NCI-H2196 treated with DMSO at 0.1 percent for 48 hours (cell line): ENCODE results near the gene MT1M.
"Not testable (repeated sequence)": the region's sequence is repeated elsewhere in the genome, so short reads cannot be mapped to it uniquely, and the experiment has no call there.

Experiments
- DNase-seq: peaks from one replicate; lab custom pipeline; 2025; ENCODE audit not compliant: unreplicated experiment; lab: John Stamatoyannopoulos, UW

The MT1M gene

GRCh38 chr16:56671691-56672090, 39.2 kb downstream of the MT1M start:
- not testable (repeated sequence) for DNase-seq

- DNase-seq = not testable (repeated sequence)
Observed at GRCh38 chr16:56672171-56672570, 39.7 kb downstream of the MT1M start.

DNA sequence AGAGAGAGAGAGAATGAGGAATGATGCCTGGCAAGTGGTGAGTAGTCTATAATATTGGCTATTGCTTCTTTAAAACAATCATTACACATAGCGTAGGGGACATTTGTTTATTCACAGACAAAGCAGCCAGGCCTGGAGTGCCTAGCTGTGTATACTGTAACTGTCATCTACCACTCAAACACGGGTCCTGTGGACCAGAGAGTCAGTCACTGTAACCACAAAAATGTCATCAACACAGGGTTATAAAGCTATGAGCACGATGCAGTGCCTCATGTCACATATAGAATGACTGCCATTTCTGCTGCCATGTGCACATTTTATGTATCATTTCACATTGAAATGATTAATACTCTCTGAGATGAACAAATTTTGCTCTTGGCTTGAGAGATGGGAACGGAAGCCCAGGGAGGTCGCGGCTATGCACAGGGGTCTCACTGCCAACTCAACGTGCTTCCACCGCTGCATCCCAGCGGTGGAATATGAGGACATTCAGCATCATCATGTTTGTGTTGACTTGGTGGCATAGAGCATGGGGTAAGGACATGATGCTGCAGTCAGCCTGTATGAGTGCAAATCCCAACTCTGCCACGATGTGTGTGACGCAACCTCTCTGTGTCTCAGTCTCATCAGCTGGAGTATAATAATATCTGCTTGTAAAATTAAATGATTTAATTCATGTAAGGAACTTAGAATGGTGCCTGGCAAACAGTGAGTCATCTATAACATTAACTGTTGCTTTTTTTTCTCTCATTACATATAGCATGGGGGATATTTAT, 40.5 kb downstream of the MT1M start:
- no peak for DNase-seq

GRCh38 chr16:56673921-56674320, 41.5 kb downstream of the MT1M start:
- no peak for DNase-seq

GRCh38 chr16:56674570-56674969, 42.1 kb downstream of the MT1M start:
- DNase-seq = not testable (repeated sequence)

DNA sequence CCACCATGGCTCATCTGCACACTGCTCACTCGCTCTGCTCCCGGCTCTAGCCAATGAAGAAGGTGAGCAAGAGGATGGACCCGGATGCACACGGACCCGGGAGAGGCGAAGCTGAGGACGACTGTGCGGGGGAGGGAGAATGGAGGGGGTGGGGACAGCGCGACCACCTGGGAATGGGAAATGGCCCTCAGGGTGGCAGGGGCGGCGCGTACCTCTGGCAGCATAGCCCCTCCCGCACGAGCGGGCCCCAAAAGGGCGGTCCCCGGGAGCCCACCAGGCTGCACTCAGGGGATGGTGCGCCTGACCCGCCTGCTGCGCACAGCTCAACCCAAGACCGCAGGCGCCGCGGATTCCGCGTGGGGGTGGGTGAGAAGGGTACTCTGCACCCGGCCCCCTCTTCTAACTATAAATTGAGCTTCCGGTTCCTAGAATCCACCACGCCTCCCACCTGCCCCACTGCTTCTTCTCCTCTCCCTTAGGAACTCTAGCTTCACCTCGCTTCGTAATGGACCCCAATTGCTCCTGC, 43.3 kb downstream of the MT1M start:
- DNase-seq = no peak

DNA sequence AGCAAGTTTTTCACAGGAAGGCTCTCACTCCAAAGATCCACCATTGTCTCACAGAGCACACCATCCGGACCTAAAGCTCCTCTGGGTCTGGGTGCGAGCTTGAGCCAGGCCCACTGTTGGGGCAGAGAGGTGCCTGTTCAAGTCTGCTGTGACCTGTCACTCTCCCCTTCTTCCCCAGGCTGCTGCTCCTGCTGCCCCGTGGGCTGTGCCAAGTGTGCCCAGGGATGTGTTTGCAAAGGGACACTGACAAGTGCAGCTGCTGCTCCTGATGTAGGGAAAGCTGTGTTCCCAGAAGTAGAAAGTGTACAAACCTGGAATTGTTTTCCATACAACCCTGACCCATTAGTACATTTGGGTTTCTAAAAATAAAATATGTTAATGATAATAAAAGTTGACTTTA, 45.0 kb downstream of the MT1M start:
- DNase-seq = no peak

- no peak for DNase-seq
Observed at GRCh38 chr16:56679078-56679730, 46.7 kb downstream of the MT1M start.

DNA sequence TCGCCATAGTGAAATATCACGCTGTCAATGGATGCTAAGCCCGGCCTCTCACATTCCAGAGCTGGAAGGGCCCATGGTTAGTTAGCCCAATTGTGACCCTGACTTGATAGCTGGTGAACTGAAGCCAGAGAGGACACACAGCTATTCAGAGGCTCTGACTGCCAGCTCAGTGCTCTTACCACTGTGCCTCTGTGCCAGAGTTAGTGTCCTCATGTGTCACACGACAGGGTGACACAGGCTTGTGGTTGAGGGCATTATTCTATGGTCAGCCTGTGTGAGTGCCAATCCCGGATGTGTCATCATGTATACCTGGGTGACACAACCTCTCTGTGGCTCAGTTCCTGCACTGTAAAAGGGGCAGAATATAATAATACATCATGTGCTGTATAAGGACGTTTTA, 47.4 kb downstream of the MT1M start:
- no peak for DNase-seq

DNA sequence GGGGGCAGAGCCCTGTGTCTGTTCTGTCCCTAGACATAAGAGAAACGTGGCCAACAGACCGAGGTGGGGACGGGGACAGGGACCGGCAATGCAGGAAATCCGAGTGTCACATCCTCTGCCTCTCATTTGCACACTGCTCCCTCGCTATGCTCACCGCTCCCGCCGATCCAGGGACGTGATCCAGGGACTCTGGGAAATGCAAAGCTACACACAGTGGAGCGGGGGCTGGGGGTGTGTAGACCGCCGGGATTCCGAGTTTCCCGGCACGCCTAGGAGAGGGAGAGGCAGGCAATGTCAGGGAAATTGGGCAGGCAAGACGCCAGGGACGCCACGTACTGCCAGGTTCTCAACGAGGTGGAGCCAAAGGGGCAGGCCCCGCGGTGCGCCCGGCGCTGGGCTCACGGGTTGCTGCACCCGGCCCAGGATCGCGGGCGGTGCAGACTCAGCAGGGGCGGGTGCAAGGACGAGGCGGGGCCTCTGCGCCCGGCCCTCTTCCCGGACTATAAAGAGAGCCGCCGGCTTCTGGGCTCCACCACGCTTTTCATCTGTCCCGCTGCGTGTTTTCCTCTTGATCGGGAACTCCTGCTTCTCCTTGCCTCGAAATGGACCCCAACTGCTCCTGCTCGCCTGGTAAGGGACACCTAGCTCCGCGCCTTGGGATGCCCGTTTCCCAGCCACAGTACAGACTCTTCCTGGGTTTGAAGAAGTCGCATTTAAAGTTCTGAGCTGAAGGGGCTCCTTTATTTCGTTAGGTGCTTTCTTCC, 49.7 kb downstream of the MT1M start, which contains the start of gene MT1X:
Gene MT1X (plus strand): TSS at position 532 of the 764 bp plus-strand sequence. CDS start 71 bp downstream, at position 603.
- peak; percentile 56 for DNase-seq

- no peak for DNase-seq
Observed at GRCh38 chr16:56682703-56683397, 50.4 kb downstream of the MT1M start.
